Measurements from ENCODE around the gene SCYL3. TPM values are rescaled to one million over a fixed set of nuclear protein-coding genes. Genes with fewer than 3 reads are reported as not detected.

The SCYL3 gene
- total and polyA plus RNA-seq, 2 donors = 7.5 to 20.1 TPM

- no peak overlapping the region for H3K27ac ChIP-seq (ENCODE audit: low read depth)
These were observed 1.3 kb downstream of the SCYL3 start for GRCh38 chr1:169892176-169892926.

GRCh38 chr1:169891539-169891885 is 2.2 kb downstream of the SCYL3 start:
- WGBS = 74% methylated on average over 2 of the region's 2 CpGs
- no peak for DNase-seq (ENCODE audit: extremely low spot score)
- Histone ChIP-seq H3K36me3 (ENCODE audit: insufficient read depth) (no peaks in the 10 kb centered on the region), H3K4me1 (ENCODE audit: insufficient read depth) (peaks cover 3% of the 10 kb centered on the region), H3K27ac (ENCODE audit: low read depth) (no peak overlapping the region), H3K4me3 (ENCODE audit: low read depth, low read length) (no peak overlapping the region)

More at GRCh38 chr1:169892176-169892926, 1.3 kb downstream of the SCYL3 start:
- Histone ChIP-seq H3K4me3 (ENCODE audit: low read depth, low read length) (peak overlapping the region; percentile 98), H3K36me3 (ENCODE audit: insufficient read depth) (no peaks in the 10 kb centered on the region), H3K4me1 (ENCODE audit: insufficient read depth) (peaks cover 3% of the 10 kb centered on the region)
- peak; percentile 0 for DNase-seq (ENCODE audit: extremely low spot score)
- 56% methylated on average over 8 of the region's 8 CpGs for WGBS

GRCh38 chr1:169890761-169891538 is 2.7 kb downstream of the SCYL3 start:
- Histone ChIP-seq H3K4me1 (ENCODE audit: insufficient read depth) (peaks cover 3% of the 10 kb centered on the region), H3K4me3 (ENCODE audit: low read depth, low read length) (no peak overlapping the region), H3K36me3 (ENCODE audit: insufficient read depth) (no peaks in the 10 kb centered on the region), H3K27ac (ENCODE audit: low read depth) (no peak overlapping the region)
- peak; percentile 71 for DNase-seq (ENCODE audit: extremely low spot score)
- WGBS = 76% methylated on average over 5 of the region's 5 CpGs

DNA sequence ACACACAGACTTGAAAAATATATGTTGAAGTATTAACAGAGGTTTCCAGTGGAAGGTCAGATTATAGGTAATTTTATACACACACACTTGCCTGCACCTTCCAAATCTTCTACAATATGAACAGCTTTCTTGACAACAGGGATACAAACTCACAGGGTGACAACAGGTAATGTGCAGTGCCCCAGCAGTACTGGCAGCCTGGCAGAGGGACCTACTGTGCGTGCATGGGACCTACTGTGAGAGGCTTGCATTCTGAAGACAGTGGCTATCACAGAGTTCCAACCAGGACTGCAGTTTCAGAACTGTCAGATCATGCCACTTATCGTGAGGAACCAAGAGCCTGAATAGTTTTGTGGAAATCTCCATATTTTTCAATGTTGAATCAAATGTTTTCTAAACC is 3.8 kb downstream of the SCYL3 start:
- Histone ChIP-seq H3K4me3 (ENCODE audit: low read depth, low read length) (no peak overlapping the region), H3K27ac (ENCODE audit: low read depth) (no peak overlapping the region), H3K36me3 (ENCODE audit: insufficient read depth) (no peaks in the 10 kb centered on the region), H3K4me1 (ENCODE audit: insufficient read depth) (peaks cover 5% of the 10 kb centered on the region)
- WGBS = 90% methylated on average over 2 of the region's 2 CpGs
- DNase-seq (ENCODE audit: extremely low spot score) = no peak

DNA sequence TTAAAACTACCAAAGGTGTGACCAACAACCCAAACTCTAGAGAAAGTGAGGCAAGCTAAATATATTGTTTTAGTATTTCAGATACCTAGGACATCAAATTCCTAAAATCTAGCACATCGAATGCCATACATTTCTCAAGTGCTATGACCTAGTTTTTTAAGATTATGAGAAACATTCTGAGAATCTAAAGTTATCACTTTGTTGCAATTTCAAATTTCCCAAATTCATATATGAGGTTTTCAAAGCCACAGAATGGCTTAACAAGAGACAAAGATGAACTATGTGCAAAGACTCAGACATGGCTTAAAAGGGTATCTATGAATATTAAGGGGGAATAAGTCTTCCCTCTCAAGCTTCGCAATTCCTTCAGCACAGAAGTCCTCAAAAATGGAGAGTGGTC is 6.8 kb downstream of the SCYL3 start:
- Histone ChIP-seq H3K4me1 (ENCODE audit: insufficient read depth) (peaks cover 1% of the 10 kb centered on the region), H3K27ac (ENCODE audit: low read depth) (no peak overlapping the region), H3K36me3 (ENCODE audit: insufficient read depth) (no peaks in the 10 kb centered on the region), H3K4me3 (ENCODE audit: low read depth, low read length) (no peak overlapping the region)
- no peak for DNase-seq (ENCODE audit: extremely low spot score)
- WGBS = 75% methylated on average over 2 of the region's 2 CpGs

DNA sequence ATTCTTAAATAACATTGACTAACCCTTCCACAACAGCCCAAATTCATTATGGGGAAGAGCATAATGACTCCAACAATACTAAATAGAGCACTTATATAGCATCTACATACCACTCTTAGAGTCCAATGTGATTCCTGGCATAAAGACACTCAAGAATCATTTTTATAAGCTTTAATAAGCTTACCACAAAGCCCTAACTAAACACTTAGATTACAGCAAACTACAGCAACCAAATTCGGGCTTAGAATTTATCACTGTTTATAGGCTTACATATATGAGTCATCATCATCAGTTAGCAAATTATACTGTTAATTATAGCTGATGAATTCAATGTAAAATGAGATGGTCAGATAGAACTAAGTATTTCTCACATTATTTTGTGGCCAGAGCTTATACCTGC is 7.3 kb downstream of the SCYL3 start:
- 33% methylated on average over 1 of the region's 1 CpG for WGBS
- no peaks in the 10 kb centered on the region for H3K36me3 ChIP-seq (ENCODE audit: insufficient read depth)
- no peak overlapping the region for H3K4me3 ChIP-seq (ENCODE audit: low read depth, low read length)
- no peak overlapping the region for H3K27ac ChIP-seq (ENCODE audit: low read depth)
- DNase-seq (ENCODE audit: extremely low spot score) = no peak
- peaks cover 1% of the 10 kb centered on the region for H3K4me1 ChIP-seq (ENCODE audit: insufficient read depth)

GRCh38 chr1:169885207-169885606 is 8.5 kb downstream of the SCYL3 start:
- Histone ChIP-seq H3K4me3 (ENCODE audit: low read depth, low read length) (no peak overlapping the region), H3K4me1 (ENCODE audit: insufficient read depth) (peaks cover 1% of the 10 kb centered on the region), H3K27ac (ENCODE audit: low read depth) (no peak overlapping the region), H3K36me3 (ENCODE audit: insufficient read depth) (no peaks in the 10 kb centered on the region)
- 63% methylated on average over 2 of the region's 2 CpGs for WGBS
- DNase-seq (ENCODE audit: extremely low spot score) = no peak

- H3K36me3 ChIP-seq (ENCODE audit: insufficient read depth) = no peaks in the 10 kb centered on the region
- H3K4me1 ChIP-seq (ENCODE audit: insufficient read depth) = peaks cover 1% of the 10 kb centered on the region
- no peak for DNase-seq (ENCODE audit: extremely low spot score)
- no peak overlapping the region for H3K27ac ChIP-seq (ENCODE audit: low read depth)
- no peak overlapping the region for H3K4me3 ChIP-seq (ENCODE audit: low read depth, low read length)
These were observed 9.1 kb downstream of the SCYL3 start for GRCh38 chr1:169884634-169885033.

GRCh38 chr1:169882039-169882511 is 11.6 kb downstream of the SCYL3 start:
- peaks cover 1% of the 10 kb centered on the region for H3K4me1 ChIP-seq (ENCODE audit: insufficient read depth)
- DNase-seq (ENCODE audit: extremely low spot score) = no peak
- H3K27ac ChIP-seq (ENCODE audit: low read depth) = no peak overlapping the region
- H3K4me3 ChIP-seq (ENCODE audit: low read depth, low read length) = no peak overlapping the region
- no peaks in the 10 kb centered on the region for H3K36me3 ChIP-seq (ENCODE audit: insufficient read depth)
- 97% methylated on average over 20 of the region's 20 CpGs for WGBS

GRCh38 chr1:169879034-169879840 is 14.5 kb downstream of the SCYL3 start:
- no peaks in the 10 kb centered on the region for H3K4me1 ChIP-seq (ENCODE audit: insufficient read depth)
- H3K27ac ChIP-seq (ENCODE audit: low read depth) = no peak overlapping the region
- H3K4me3 ChIP-seq (ENCODE audit: low read depth, low read length) = no peak overlapping the region
- WGBS = 83% methylated on average over 4 of the region's 4 CpGs
- H3K36me3 ChIP-seq (ENCODE audit: insufficient read depth) = no peaks in the 10 kb centered on the region
- no peak for DNase-seq (ENCODE audit: extremely low spot score)

- Histone ChIP-seq H3K4me3 (ENCODE audit: low read depth, low read length) (no peak overlapping the region), H3K27ac (ENCODE audit: low read depth) (no peak overlapping the region), H3K36me3 (ENCODE audit: insufficient read depth) (no peaks in the 10 kb centered on the region), H3K4me1 (ENCODE audit: insufficient read depth) (no peaks in the 10 kb centered on the region)
- DNase-seq (ENCODE audit: extremely low spot score) = no peak
- 80% methylated on average over 4 of the region's 4 CpGs for WGBS
These were observed 15.2 kb downstream of the SCYL3 start for GRCh38 chr1:169878498-169878897.

DNA sequence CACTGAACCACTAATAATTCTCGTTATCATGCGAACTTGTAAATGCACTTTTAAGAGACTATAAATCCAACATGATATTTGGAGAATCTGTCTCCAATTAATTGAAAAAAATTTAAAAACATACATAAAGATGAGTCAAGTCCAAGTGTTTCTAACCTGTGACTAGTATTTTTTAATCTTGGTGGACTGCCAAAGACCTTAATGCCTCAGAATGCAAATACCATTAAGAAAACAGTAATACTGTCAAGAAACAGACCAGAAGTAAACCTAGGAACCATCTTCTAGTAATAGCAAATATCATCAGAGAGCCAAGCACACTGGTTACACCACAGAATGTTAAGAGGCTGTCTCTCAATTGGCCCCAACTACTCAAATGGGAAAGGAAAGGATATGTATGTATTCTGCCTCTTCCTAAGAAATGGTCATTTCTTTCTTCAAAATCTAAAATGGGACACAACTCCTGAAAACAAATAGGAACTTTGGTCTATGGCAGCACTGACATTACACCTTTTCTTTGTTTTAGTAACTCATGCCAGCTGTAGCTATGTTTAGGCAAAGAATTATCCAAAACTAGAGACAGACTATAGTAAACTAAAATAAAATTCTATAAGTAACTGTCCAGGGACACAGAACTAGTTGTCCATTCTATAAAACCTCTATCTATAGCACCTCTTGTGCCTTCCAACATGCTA is 15.8 kb downstream of the SCYL3 start:
- Histone ChIP-seq H3K36me3 (ENCODE audit: insufficient read depth) (peaks cover 2% of the 10 kb centered on the region), H3K4me3 (ENCODE audit: low read depth, low read length) (no peak overlapping the region), H3K27ac (ENCODE audit: low read depth) (no peak overlapping the region), H3K4me1 (ENCODE audit: insufficient read depth) (no peaks in the 10 kb centered on the region)
- no peak for DNase-seq (ENCODE audit: extremely low spot score)
- 76% methylated on average over 2 of the region's 2 CpGs for WGBS

GRCh38 chr1:169874229-169874628 is 19.5 kb downstream of the SCYL3 start:
- peaks cover 3% of the 10 kb centered on the region for H3K36me3 ChIP-seq (ENCODE audit: insufficient read depth)

More at GRCh38 chr1:169874229-169874628, 19.5 kb downstream of the SCYL3 start:
- H3K4me1 ChIP-seq (ENCODE audit: insufficient read depth) = no peaks in the 10 kb centered on the region
- 75% methylated on average over 3 of the region's 3 CpGs for WGBS
- no peak overlapping the region for H3K4me3 ChIP-seq (ENCODE audit: low read depth, low read length)
- no peak for DNase-seq (ENCODE audit: extremely low spot score)
- no peak overlapping the region for H3K27ac ChIP-seq (ENCODE audit: low read depth)

Data from urinary bladder (tissue), 4 donors.